Ascending aorta (tissue), 2 donors: ENCODE measurements around the gene ARHGAP33. TPM values are rescaled to one million over a fixed set of nuclear protein-coding genes. Genes with fewer than 3 reads are reported as not detected.
"Not testable (repeated sequence)": the region's sequence is repeated elsewhere in the genome, so short reads cannot be mapped to it uniquely, and the experiment has no call there.

ENCODE experiments used
- DNase-seq, 2 donors: peaks; one replicate each; pipeline ENCODE4 v3.0.0-alpha.2; 2019; ENCODE audit warnings: low spot score in 2 of 2
- H3K27ac ChIP-seq, 2 donors: fragments of 200-600 bp; sonication (generic); one replicate each; pipeline ENCODE4 v1.5.1; 2016 to 2017; ENCODE audit warnings: mild to moderate bottlenecking in 1 of 2
- H3K27me3 ChIP-seq: fragments of 200-600 bp; sonication (generic); one replicate; pipeline ENCODE4 v1.5.1; 2017
- H3K36me3 ChIP-seq, 2 donors: fragments of 200-600 bp; sonication (generic); one replicate each; pipeline ENCODE4 v1.5.1; 2016
- H3K4me1 ChIP-seq, 2 donors: fragments of 200-600 bp; sonication (generic); one replicate each; pipeline ENCODE4 v1.5.1; 2016 to 2017; ENCODE audit warnings: mild to moderate bottlenecking in 1 of 2
- H3K4me3 ChIP-seq, 2 donors: fragments of 200-600 bp; sonication (generic); one replicate each; pipeline ENCODE4 v1.5.1; 2016 to 2017; ENCODE audit warnings: mild to moderate bottlenecking in 1 of 2
- H3K9me3 ChIP-seq, 2 donors: fragments of 200-600 bp; sonication (generic); one replicate each; pipeline ENCODE4 v1.5.1; 2016
- intact Hi-C: fragments of 100-400 bp; cut with DNase I; formaldehyde crosslinking; loops from one replicate; pipeline ENCODE4 v1.15.1; 2023
- total RNA-seq: library from RNA; depleted of rRNA; stranded (reverse); fragments of >200 nt; gene quantifications from one replicate; pipeline ENCODE4 v1.1.0, GENCODE V29; 2016
- TF ChIP-seq, protein P1 (sequence below), 3 experiments: fragments of 200-600 bp in 2 of 3; fragments of 450-650 bp in 1 of 3; sonication (generic) in 2 of 3; IDR thresholded peaks; one replicate each; pipeline ENCODE4 v1.5.1; 2016 to 2019; ENCODE audit warnings: antibody characterized with exemption in 3 of 3, mild to moderate bottlenecking in 1 of 3, moderate library complexity in 1 of 3

The ARHGAP33 gene
- total RNA-seq, 1 donor from 2014 or later = 8.7 TPM

DNA sequence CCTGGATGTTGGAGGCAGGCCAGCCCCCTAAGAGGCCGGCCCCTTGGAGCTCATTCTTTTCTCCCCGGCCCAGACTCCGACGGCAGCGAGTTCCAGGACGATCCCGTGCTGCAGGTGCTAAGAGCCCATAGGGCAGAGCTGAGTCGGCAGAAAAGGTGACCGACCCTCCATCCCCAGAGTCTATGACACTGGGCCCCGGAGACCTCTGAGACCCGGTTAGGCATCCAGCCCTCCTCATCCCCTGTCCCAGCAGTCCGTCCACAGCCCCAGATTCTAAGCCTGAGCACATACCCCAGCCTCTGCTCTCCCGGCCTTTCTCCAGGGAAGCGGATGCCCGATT, 7.3 kb upstream of the ARHGAP33 start:
- Histone ChIP-seq H3K4me3 (no peak overlapping the region), H3K27me3 (no peaks in the 10 kb centered on the region), H3K36me3 (peaks cover 19 to 25% of the 10 kb centered on the region in 2 donors), H3K9me3 (no peaks in the 10 kb centered on the region), H3K4me1 (no peaks in the 10 kb centered on the region), H3K27ac (no peak overlapping the region)
- TF ChIP-seq, protein P1, sequence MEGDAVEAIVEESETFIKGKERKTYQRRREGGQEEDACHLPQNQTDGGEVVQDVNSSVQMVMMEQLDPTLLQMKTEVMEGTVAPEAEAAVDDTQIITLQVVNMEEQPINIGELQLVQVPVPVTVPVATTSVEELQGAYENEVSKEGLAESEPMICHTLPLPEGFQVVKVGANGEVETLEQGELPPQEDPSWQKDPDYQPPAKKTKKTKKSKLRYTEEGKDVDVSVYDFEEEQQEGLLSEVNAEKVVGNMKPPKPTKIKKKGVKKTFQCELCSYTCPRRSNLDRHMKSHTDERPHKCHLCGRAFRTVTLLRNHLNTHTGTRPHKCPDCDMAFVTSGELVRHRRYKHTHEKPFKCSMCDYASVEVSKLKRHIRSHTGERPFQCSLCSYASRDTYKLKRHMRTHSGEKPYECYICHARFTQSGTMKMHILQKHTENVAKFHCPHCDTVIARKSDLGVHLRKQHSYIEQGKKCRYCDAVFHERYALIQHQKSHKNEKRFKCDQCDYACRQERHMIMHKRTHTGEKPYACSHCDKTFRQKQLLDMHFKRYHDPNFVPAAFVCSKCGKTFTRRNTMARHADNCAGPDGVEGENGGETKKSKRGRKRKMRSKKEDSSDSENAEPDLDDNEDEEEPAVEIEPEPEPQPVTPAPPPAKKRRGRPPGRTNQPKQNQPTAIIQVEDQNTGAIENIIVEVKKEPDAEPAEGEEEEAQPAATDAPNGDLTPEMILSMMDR (IDR thresholded peaks at IDR 0.05) = no peak
- intact Hi-C loops = no loop called here
- DNase-seq = no peak

GRCh38 chr19:35772362-35772761, 3.0 kb upstream of the ARHGAP33 start:
- H3K36me3 ChIP-seq, H3K27ac ChIP-seq, H3K4me3 ChIP-seq, H3K27me3 ChIP-seq, DNase-seq, H3K9me3 ChIP-seq: not testable (repeated sequence)
- H3K4me1 ChIP-seq = peaks cover 5 to 14% of the 10 kb centered on the region in 2 donors
- intact Hi-C loops = loop anchor here (10.0 kb wide), 1 partner anchor 122 kb away; no protein-coding TSS in a partner anchor

DNA sequence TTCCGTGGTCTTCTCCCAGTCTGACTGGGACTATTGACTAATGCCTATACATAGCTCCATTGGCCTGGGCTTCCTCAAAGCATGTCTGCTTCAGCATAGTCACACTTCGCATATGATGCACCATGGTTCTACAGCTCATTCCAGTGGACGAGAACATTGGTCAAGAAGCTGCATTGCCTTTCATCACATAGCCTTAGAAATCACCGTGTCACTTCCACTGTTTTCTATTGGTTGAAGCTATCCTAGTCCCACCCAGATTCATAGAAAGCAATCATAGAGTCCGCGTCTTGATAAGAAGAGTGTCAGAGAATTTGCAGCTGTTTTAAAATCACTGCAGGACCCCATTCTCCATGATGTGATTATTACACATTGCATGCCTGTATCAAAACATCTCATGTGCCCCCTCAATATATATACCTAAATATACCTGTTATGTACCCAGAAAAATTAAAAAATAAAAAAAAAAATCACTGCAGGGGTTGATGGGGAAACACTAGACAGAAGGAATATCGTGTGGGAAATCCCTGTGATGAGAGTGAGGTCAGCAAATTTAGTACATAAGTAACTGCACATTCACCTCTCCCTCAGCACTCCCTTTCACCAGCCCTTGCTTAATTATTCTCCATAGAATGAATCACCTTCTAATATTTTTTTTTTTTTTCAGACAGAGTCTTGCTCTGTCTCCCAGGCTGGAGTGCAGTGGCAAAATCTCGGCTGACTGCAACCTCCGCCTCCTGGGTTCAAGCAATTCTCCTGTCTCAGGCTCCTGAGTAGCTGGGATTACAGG, 2.2 kb upstream of the ARHGAP33 start:
- Histone ChIP-seq H3K27ac (no peak overlapping the region), H3K36me3 (no peaks in the 10 kb centered on the region), H3K4me1 (peaks cover 5 to 14% of the 10 kb centered on the region in 2 donors), H3K9me3 (no peaks in the 10 kb centered on the region), H3K27me3 (no peaks in the 10 kb centered on the region), H3K4me3 (no peak overlapping the region)
- DNase-seq = no peak
- intact Hi-C loops = loop anchor here (10.0 kb wide), 1 partner anchor 122 kb away; no protein-coding TSS in a partner anchor
- TF ChIP-seq, protein P1 (IDR thresholded peaks at IDR 0.05) = no peak

DNA sequence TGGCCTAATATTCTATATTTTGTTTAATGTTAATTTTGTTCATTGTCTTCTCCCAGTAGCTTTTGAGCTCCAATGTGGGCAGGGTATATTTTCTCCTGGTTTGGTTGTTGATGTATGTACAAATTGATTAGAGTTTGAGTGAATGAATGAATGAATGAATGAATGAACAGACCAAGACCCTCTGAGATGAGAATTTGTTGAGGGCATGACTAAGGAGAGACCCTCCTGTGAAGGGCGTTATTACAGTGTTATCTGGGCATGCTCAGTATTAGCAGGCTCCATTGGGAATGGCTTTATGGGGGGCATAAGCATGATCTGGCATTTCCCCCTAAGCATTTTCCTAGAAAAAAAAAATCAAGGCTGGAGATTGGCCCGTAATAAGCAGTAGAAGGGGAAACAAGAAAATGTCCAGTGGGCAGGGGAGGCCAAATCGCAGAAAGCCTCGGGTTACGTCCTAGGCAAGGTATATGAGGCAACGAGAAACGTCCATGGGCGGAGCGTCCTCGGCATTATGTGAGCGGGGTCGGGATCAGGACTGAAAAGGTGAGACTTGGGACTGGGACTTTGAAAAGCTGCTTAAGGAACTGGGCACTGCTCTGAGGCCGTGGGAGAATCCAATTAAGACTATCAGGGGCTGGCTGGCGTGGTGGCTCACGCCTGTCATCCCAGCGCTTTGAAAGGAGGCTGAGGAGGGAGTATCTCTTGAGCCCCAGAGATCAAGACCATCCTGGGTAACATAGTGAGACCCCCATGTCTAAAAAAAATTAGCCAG, 904 bp upstream of the ARHGAP33 start:
- Histone ChIP-seq H3K9me3 (no peaks in the 10 kb centered on the region), H3K27me3 (no peaks in the 10 kb centered on the region), H3K27ac (no peak overlapping the region), H3K4me3 (peak overlapping the region; percentile 84 to 88), H3K36me3 (no peaks in the 10 kb centered on the region), H3K4me1 (peaks cover 5 to 14% of the 10 kb centered on the region in 2 donors)
- DNase-seq = no peak
- intact Hi-C loops = loop anchor here (1.0 to 10.0 kb wide), 8 partner anchors 16 to 280 kb away; partner anchors contain the start of genes PROSER3, PSENEN, THAP8 and TMEM147
- TF ChIP-seq, protein P1 (IDR thresholded peaks at IDR 0.05) = no peak

DNA sequence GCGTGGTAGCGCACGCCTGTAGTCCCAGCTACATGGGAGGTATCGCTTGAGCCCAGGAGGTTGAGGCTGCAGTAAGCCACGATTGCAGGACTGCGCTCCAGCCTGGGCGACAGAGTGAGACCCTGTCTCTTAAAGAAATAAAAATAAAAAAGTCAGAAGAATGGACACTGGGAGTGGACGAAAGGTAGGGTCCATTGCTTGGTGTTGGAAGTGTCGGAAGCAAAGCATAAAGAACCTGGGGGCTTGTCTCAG, 392 bp upstream of the ARHGAP33 start:
- H3K4me1 ChIP-seq = peaks cover 5 to 14% of the 10 kb centered on the region in 2 donors
- H3K9me3 ChIP-seq = no peaks in the 10 kb centered on the region
- H3K4me3 ChIP-seq = peak overlapping the region; percentile 84 to 88
- no peak for DNase-seq
- TF ChIP-seq, protein P1 (IDR thresholded peaks at IDR 0.05) = no peak
- peaks cover under 1 to 4% of the 10 kb centered on the region in 2 donors for H3K36me3 ChIP-seq
- intact Hi-C loops = loop anchor here (1.0 to 10.0 kb wide), 8 partner anchors 17 to 279 kb away; partner anchors contain the start of genes PROSER3, PSENEN, THAP8 and TMEM147
- H3K27ac ChIP-seq = no peak overlapping the region
- no peaks in the 10 kb centered on the region for H3K27me3 ChIP-seq
